Pancreas (tissue), 10 donors: ENCODE data around the gene SOBP. TPM values are rescaled to one million over a fixed set of nuclear protein-coding genes. Genes with fewer than 3 reads are reported as not detected.

Experiments
- ATAC-seq, 4 donors: fragments of 200-7000 bp; cut with Tn5 transposase; one replicate each; pipeline versions ENCODE4 v1.8.0 to v1.9.1; 2020; ENCODE audit warnings: mild to moderate bottlenecking in 4 of 4, moderate library complexity in 4 of 4
- DNase-seq, 6 donors: peaks; one replicate each; pipeline ENCODE4 v3.0.0-alpha.2; 2020
- FAIRE-seq: peaks from 2 replicates; lab custom pipeline; 2012; peaks lifted over from hg19 to GRCh38; lab: Jason Lieb, UNC
- H3K27ac ChIP-seq, 4 donors: fragments of 200-600 bp; sonication (generic); 1 replicate in 3 of 4; 2 replicates in 1 of 4; pipeline versions ENCODE4 v1.5.0 to v1.8.0; 2020
- H3K27me3 ChIP-seq, 4 donors: fragments of 200-600 bp; one replicate each; pipeline ENCODE4 v1.8.0; 2021
- H3K36me3 ChIP-seq, 3 donors: fragments of 200-600 bp; sonication (generic) in 1 of 3; one replicate each; pipeline versions ENCODE4 v1.5.0 to v1.8.0; 2020 to 2021
- H3K4me1 ChIP-seq, 3 donors: fragments of 200-600 bp; one replicate each; pipeline ENCODE4 v1.8.0; 2021
- H3K4me3 ChIP-seq, 4 donors: fragments of 200-600 bp; sonication (generic) in 2 of 4; one replicate each; pipeline versions ENCODE4 v1.5.0 to v1.8.0; 2020 to 2021
- H3K9me3 ChIP-seq, 4 donors: fragments of 200-600 bp; one replicate each; pipeline ENCODE4 v1.8.0; 2021
- WGBS, 2 donors: extraction: QIAGEN DNeasy Blood & Tissue Kit; methylation state at CpG; one replicate each; pipeline ENCODE4 v1.1.7; 2013; 5-methylcytosine and 5-hydroxymethylcytosine counted together
- intact Hi-C, 3 donors: fragments of 100-400 bp; cut with DNase I; formaldehyde crosslinking; loops; one replicate each; pipeline versions ENCODE4 v1.11.1 to v1.14.2; 2022
- polyA plus RNA-seq, 2 donors: library from polyadenylated mRNA; stranded (reverse); fragments of 200-250 nt; gene quantifications; one replicate each; pipeline ENCODE4 v1.2.3, GENCODE V29; 2013
- total RNA-seq, 6 donors: library from RNA; stranded (reverse); fragmentation: NEBNext Ultra II Directional in 4 of 6; extraction: Animal tissue kit (Norgen Biotek cat#: 25700) in 4 of 6; gene quantifications; one replicate each; pipeline versions ENCODE4 v1.2.1 to v1.2.4, GENCODE V29; 2021 to 2023
- TF ChIP-seq, protein P1 (sequence below), 4 donors: fragments of 200-600 bp; sonication (generic) in 3 of 4; IDR thresholded peaks; one replicate each; pipeline versions ENCODE4 v1.5.0 to v1.8.0; 2021; ENCODE audit warnings: antibody characterized with exemption in 4 of 4
- donor health status: healthy with polysubstance abuse.
- donor health status: DM: no; HTN: no; CAD: no; lungs with moderate emphysema.
- donor health status: DM: no; HTN: no; CAD: no.
- donor health status: control.
- donor health status: control.
- donor health status: Bipolar disorder and iron deficiency.
- donor health status: DM: yes; HTN: yes; CAD: no.
- donor health status: DM: no; HTN: no; CAD: no.
- donor health status: DM: no; HTN: no; CAD: no.
- donor health status: DM: yes; HTN: yes; CAD: no.

The SOBP gene
- total and polyA plus RNA-seq, 8 donors = 1.1 to 3.5 (median 2.0) TPM

- Histone ChIP-seq H3K4me3 (no peak overlapping the region), H3K27ac (no peak overlapping the region), H3K36me3 (no peaks in the 10 kb centered on the region), H3K9me3 (no peaks in the 10 kb centered on the region), H3K27me3 (no peaks in the 10 kb centered on the region), H3K4me1 (peaks cover 0 to 20% (median 9%) of the 10 kb centered on the region in 3 donors)
- no peak for ATAC-seq
- TF ChIP-seq, protein P1, sequence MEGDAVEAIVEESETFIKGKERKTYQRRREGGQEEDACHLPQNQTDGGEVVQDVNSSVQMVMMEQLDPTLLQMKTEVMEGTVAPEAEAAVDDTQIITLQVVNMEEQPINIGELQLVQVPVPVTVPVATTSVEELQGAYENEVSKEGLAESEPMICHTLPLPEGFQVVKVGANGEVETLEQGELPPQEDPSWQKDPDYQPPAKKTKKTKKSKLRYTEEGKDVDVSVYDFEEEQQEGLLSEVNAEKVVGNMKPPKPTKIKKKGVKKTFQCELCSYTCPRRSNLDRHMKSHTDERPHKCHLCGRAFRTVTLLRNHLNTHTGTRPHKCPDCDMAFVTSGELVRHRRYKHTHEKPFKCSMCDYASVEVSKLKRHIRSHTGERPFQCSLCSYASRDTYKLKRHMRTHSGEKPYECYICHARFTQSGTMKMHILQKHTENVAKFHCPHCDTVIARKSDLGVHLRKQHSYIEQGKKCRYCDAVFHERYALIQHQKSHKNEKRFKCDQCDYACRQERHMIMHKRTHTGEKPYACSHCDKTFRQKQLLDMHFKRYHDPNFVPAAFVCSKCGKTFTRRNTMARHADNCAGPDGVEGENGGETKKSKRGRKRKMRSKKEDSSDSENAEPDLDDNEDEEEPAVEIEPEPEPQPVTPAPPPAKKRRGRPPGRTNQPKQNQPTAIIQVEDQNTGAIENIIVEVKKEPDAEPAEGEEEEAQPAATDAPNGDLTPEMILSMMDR (IDR thresholded peaks at IDR 0.05) = no peak
- FAIRE-seq = no peak
- DNase-seq = no peak
- intact Hi-C loops = no loop called here
- WGBS, 2 donors = 87 to 90% methylated on average over 6 of the region's 6 CpGs
Measured at GRCh38 chr6:107663308-107663707, 173.4 kb downstream of the SOBP start.

- peak overlapping the region in 2 of 4 donors; percentile 64 to 74 for H3K27ac ChIP-seq
- intact Hi-C loops = no loop called here
Measured at GRCh38 chr6:107665382-107665781, 175.5 kb downstream of the SOBP start.

GRCh38 chr6:107666084-107666980, 176.4 kb downstream of the SOBP start:
- H3K27ac ChIP-seq = peak overlapping the region; percentile 6 to 74 (median 45)
- no peak overlapping the region for H3K4me3 ChIP-seq
- TF ChIP-seq, protein P1 (IDR thresholded peaks at IDR 0.05) = no peak
- DNase-seq (peak in 1 of 6 donors; percentile 27), ATAC-seq (peak; percentile 16 to 63 (median 40)), FAIRE-seq (no peak)
- peaks cover 0 to 10% (median 0%) of the 10 kb centered on the region in 3 donors for H3K4me1 ChIP-seq
- H3K9me3 ChIP-seq = no peaks in the 10 kb centered on the region
- H3K36me3 ChIP-seq = no peaks in the 10 kb centered on the region
- no peaks in the 10 kb centered on the region for H3K27me3 ChIP-seq
- intact Hi-C loops = no loop called here
- WGBS, 2 donors = 37% methylated on average over 15 of the region's 15 CpGs

More at GRCh38 chr6:107665382-107665781, 175.5 kb downstream of the SOBP start:
- WGBS, 2 donors = 74 to 79% methylated on average over 4 of the region's 4 CpGs
- no peaks in the 10 kb centered on the region for H3K27me3 ChIP-seq
- no peaks in the 10 kb centered on the region for H3K9me3 ChIP-seq
- TF ChIP-seq, protein P1 (IDR thresholded peaks at IDR 0.05) = no peak
- H3K4me3 ChIP-seq = no peak overlapping the region
- DNase-seq (no peak), FAIRE-seq (no peak), ATAC-seq (no peak)
- H3K36me3 ChIP-seq = no peaks in the 10 kb centered on the region
- peaks cover 0 to 19% (median 7%) of the 10 kb centered on the region in 3 donors for H3K4me1 ChIP-seq

DNA sequence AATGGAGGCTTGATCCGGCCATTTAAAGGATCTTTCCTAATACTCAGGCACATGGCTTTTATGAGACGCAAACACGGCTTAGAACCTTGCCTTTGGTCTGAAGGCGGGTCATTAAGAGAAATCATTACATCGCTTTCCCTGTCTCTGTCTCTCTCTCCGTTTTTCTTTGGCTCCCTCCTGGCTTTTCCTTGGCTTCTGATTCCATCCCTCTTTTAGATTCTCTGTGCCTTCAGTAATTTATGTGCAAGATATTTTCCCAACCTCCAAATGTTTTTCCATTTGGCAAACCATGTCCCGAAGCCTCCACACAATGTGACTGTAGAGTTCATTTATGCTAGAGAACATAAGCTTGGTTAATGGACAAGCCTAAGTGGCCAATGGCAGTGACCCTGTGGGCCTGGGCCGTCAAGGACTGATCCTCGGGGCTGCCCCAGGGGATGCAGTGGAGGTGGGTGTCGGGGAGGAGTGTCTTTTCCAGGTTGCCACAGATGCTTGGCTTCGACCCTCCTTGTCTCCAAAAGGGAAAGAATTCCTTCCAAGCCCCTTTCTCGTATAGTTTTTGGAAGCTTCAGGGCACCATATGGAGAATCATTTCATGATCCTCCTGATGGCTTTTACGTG, 177.2 kb downstream of the SOBP start:
- TF ChIP-seq, protein P1 (IDR thresholded peaks at IDR 0.05) = no peak
- WGBS, 2 donors = 69 to 79% methylated on average over 13 of the region's 13 CpGs
- Histone ChIP-seq H3K9me3 (no peaks in the 10 kb centered on the region), H3K36me3 (no peaks in the 10 kb centered on the region), H3K4me1 (peaks cover 0 to 4% (median 0%) of the 10 kb centered on the region in 3 donors), H3K27me3 (no peaks in the 10 kb centered on the region), H3K27ac (peak overlapping the region in 3 of 4 donors; percentile 6 to 74 (median 64)), H3K4me3 (no peak overlapping the region)
- intact Hi-C loops = no loop called here
- FAIRE-seq (no peak), ATAC-seq (no peak), DNase-seq (no peak)
